D721Med (cell line): ENCODE results near the gene NUP62.

Source experiments
- DNase-seq: peaks from one replicate; pipeline ENCODE4 v3.0.0; 2011; ENCODE audit warnings: low spot score; ENCODE audit not compliant: insufficient read length
- FAIRE-seq: peaks from 2 replicates; lab custom pipeline; 2011; peaks lifted over from hg19 to GRCh38; lab: Jason Lieb, UNC
- CTCF ChIP-seq: IDR thresholded peaks from 2 replicates; pipeline ENCODE4 v1.5.1; 2012; ENCODE audit warnings: mild to moderate bottlenecking, control low read depth; ENCODE audit not compliant: insufficient read depth; ENCODE audit errors: missing control alignments

The NUP62 gene

GRCh38 chr19:49881672-49882394 lies 47.5 kb downstream of the NUP62 start:
- no peak for FAIRE-seq
- DNase-seq, result no peak
- TF ChIP-seq CTCF, result no peak

- TF ChIP-seq CTCF, result no peak
- DNase-seq (no peak), FAIRE-seq (no peak)
Observed at GRCh38 chr19:49881186-49881585, 48.1 kb downstream of the NUP62 start.

GRCh38 chr19:49880162-49880869 lies 49.0 kb downstream of the NUP62 start:
- FAIRE-seq (no peak), DNase-seq (peak; percentile 13)
- TF ChIP-seq CTCF, result no peak

- TF ChIP-seq CTCF, result no peak
- no peak for FAIRE-seq
- DNase-seq, result no peak
Observed at GRCh38 chr19:49879243-49879963, 49.9 kb downstream of the NUP62 start.

GRCh38 chr19:49878744-49879070 lies 50.6 kb downstream of the NUP62 start:
- TF ChIP-seq CTCF, result no peak
- DNase-seq, result no peak
- no peak for FAIRE-seq

- DNase-seq, result peak; percentile 98
- no peak for FAIRE-seq
Observed at GRCh38 chr19:49877879-49878743, 51.2 kb downstream of the NUP62 start.

More at GRCh38 chr19:49877879-49878743, 51.2 kb downstream of the NUP62 start:
- TF ChIP-seq CTCF, result no peak
